B cell (primary cell): Measurements from ENCODE around the gene STT3B. TPM values are rescaled to one million over a fixed set of nuclear protein-coding genes. Genes with fewer than 3 reads are reported as not detected.

ENCODE experiments used
- ATAC-seq: fragments of 200-7000 bp; cut with Tn5 transposase; one replicate; pipeline ENCODE4 v1.10.0; 2021; ENCODE audit warnings: low read depth, mild to moderate bottlenecking, moderate number of reproducible peaks, moderate library complexity
- CTCF ChIA-PET: fragments of 350-600 bp; sonication (Branson Sonifier 250); formaldehyde crosslinking; loops from one replicate; lab custom pipeline; 2021; ENCODE audit warnings: antibody characterized with exemption, inconsistent platforms; lab: Charles Lee
- POLR2A ChIA-PET: fragments of 350-600 bp; sonication (Branson Sonifier 250); formaldehyde crosslinking; loops from one replicate; lab custom pipeline; 2021; ENCODE audit warnings: antibody characterized with exemption; lab: Charles Lee
- DNase-seq: peaks from one replicate; pipeline ENCODE4 v3.0.0; 2013
- H2AFZ ChIP-seq: 2 replicates; pipeline ENCODE4 v1.6.1; 2012; ENCODE audit warnings: mild to moderate bottlenecking, low read depth, low read length; ENCODE audit not compliant: insufficient read depth, poor library complexity, severe bottlenecking
- H3K27ac ChIP-seq, 2 donors: 1 replicate in 1 of 2; 2 replicates in 1 of 2; pipeline ENCODE4 v1.5.1; 2012 to 2013; ENCODE audit warnings: low read length in 2 of 2, mild to moderate bottlenecking in 2 of 2, moderate library complexity in 1 of 2
- H3K27me3 ChIP-seq, 4 experiments: fragments of 200-600 bp in 1 of 4; sonication (generic) in 1 of 4; replicated peaks in 1 of 4; 1 replicate in 2 of 4; 2 replicates in 2 of 4; pipeline versions ENCODE4 v1.6.1 to v1.7.0; 2013 to 2016; ENCODE audit warnings: low read length in 3 of 4, mild to moderate bottlenecking in 2 of 4, mixed read lengths in 1 of 4, moderate library complexity in 1 of 4; ENCODE audit not compliant: insufficient read depth in 4 of 4, control insufficient read depth in 3 of 4; ENCODE audit errors: control extremely low read depth in 1 of 4
- H3K36me3 ChIP-seq, 2 experiments: replicated peaks in 1 of 2; 1 replicate in 1 of 2; 2 replicates in 1 of 2; pipeline versions ENCODE4 v1.6.1 to v1.7.1; 2013; ENCODE audit warnings: low read length in 1 of 2; ENCODE audit not compliant: insufficient read depth in 2 of 2, control insufficient read depth in 1 of 2; ENCODE audit errors: control extremely low read depth in 1 of 2, extremely low read depth in 1 of 2
- H3K4me1 ChIP-seq, 2 donors: fragments of 200-600 bp in 1 of 2; sonication (generic) in 1 of 2; 1 replicate in 1 of 2; 2 replicates in 1 of 2; pipeline versions ENCODE4 v1.5.1 to v1.6.1; 2013 to 2017; ENCODE audit warnings: low read length in 2 of 2; ENCODE audit not compliant: control insufficient read depth in 2 of 2, insufficient read depth in 2 of 2
- H3K4me2 ChIP-seq: replicated peaks from 2 replicates; pipeline ENCODE3; 2012; ENCODE audit warnings: mild to moderate bottlenecking, low read depth, low read length; ENCODE audit not compliant: poor library complexity, severe bottlenecking
- H3K4me3 ChIP-seq, 5 experiments: fragments of 200-600 bp in 1 of 5; sonication (generic) in 1 of 5; 1 replicate in 3 of 5; 2 replicates in 2 of 5; pipeline versions ENCODE4 v1.5.1 to v1.7.0; 2011 to 2016; ENCODE audit warnings: low read length in 4 of 5, mild to moderate bottlenecking in 4 of 5, low read depth in 2 of 5, control low read depth in 1 of 5, moderate library complexity in 1 of 5; ENCODE audit not compliant: insufficient read depth in 1 of 5; ENCODE audit errors: control extremely low read depth in 1 of 5, extremely low read depth in 1 of 5
- H3K79me2 ChIP-seq: fragments of 200-600 bp; sonication (generic); one replicate; pipeline ENCODE4 v1.6.0; 2016; ENCODE audit warnings: low read length; ENCODE audit not compliant: control insufficient read depth, insufficient read depth
- H3K9ac ChIP-seq: fragments of 200-600 bp; sonication (generic); 2 replicates; pipeline ENCODE4 v1.6.1; 2017; ENCODE audit warnings: mild to moderate bottlenecking, low read length, moderate library complexity
- H3K9me3 ChIP-seq, 3 donors: one replicate each; pipeline versions ENCODE4 v1.6.1 to v1.7.1; 2013; ENCODE audit warnings: low read length in 2 of 3; ENCODE audit not compliant: control insufficient read depth in 2 of 3, insufficient read depth in 1 of 3; ENCODE audit errors: control extremely low read depth in 1 of 3
- H4K20me1 ChIP-seq: 2 replicates; pipeline ENCODE4 v1.6.0; 2012; ENCODE audit warnings: mild to moderate bottlenecking, low read length; ENCODE audit not compliant: insufficient read depth, control insufficient read depth, poor library complexity, severe bottlenecking
- H3K27ac Mint-ChIP-seq: one replicate; pipeline ENCODE4 v1.8.0; 2021; ENCODE audit warnings: mixed read lengths
- H3K27me3 Mint-ChIP-seq: one replicate; pipeline ENCODE4 v1.8.0; 2021; ENCODE audit warnings: mixed read lengths
- H3K4me1 Mint-ChIP-seq: one replicate; pipeline ENCODE4 v1.8.0; 2021; ENCODE audit warnings: mixed read lengths
- H3K4me3 Mint-ChIP-seq: one replicate; pipeline ENCODE4 v1.8.0; 2021; ENCODE audit warnings: mixed read lengths
- H3K9me3 Mint-ChIP-seq: one replicate; pipeline ENCODE4 v1.8.0; 2022; ENCODE audit warnings: mixed read lengths; ENCODE audit not compliant: insufficient read depth
- EZH2 ChIP-seq: IDR thresholded peaks from 2 replicates; pipeline ENCODE4 v1.6.1; 2012; ENCODE audit warnings: borderline replicate concordance, low read depth, mild to moderate bottlenecking, moderate library complexity, low read length; ENCODE audit not compliant: insufficient read depth, poor library complexity, severe bottlenecking
- WGBS: methylation state at CpG from one replicate; pipeline ENCODE4 v1.1.5; 2013; ENCODE audit warnings: missing lambda C conversion rate; ENCODE audit not compliant: insufficient coverage; 5-methylcytosine and 5-hydroxymethylcytosine counted together
- intact Hi-C: fragments of 100-400 bp; cut with micrococcal nuclease; formaldehyde crosslinking; loops from one replicate; pipeline ENCODE4 v1.10.0; 2022
- polyA plus RNA-seq: library from polyadenylated mRNA; depleted of rRNA; stranded (reverse); fragments of >200 nt; gene quantifications from 2 replicates; pipeline ENCODE4 v1.2.3, GENCODE V29; 2012
- total RNA-seq, 2 donors: library from RNA; stranded (reverse); fragments of 120-200 nt in 1 of 2; gene quantifications; 1 replicate in 1 of 2; 2 replicates in 1 of 2; pipeline versions ENCODE4 v1.2.3 to v1.2.4, GENCODE V29; 2013 to 2022
- TF ChIP-seq, protein P1 (sequence below): fragments of 200-600 bp; IDR thresholded peaks from one replicate; pipeline ENCODE4 v1.8.0; 2022; ENCODE audit warnings: antibody characterized with exemption, mild to moderate bottlenecking

STT3B gene
- total and polyA plus RNA-seq, 2 donors (not counting 1 experiment from before 2014, with no cell fraction given): 35.4 to 79.2 TPM

DNA sequence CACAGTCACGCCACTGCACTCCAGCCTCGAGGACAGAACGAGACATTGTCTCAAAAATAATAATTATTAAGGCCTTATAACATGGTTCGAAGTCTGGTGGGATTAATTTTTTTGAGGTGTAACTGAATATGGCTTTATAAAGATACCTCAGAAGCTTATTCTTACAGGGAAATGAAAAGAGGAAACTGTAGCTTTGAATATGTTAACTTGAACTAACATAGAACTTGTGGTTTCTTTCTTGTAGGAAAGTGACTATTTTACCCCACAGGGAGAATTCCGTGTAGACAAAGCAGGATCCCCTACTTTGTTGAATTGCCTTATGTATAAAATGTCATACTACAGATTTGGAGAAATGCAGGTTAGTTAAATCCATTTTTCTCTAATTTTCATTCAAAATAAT, 96.3 kb downstream of the STT3B start:
- no peaks in the 10 kb centered on the region for H3K79me2 ChIP-seq
- POLR2A ChIA-PET: no interaction called here
- peaks cover 13 to 15% of the 10 kb centered on the region in 2 donors for H3K4me1 ChIP-seq
- no peak overlapping the region for H2AFZ ChIP-seq
- H4K20me1 ChIP-seq: no peaks in the 10 kb centered on the region
- H3K27ac ChIP-seq: peak overlapping the region in 1 of 2 donors; percentile 40
- H3K4me1 Mint-ChIP-seq: peaks cover 22% of the 10 kb centered on the region
- H3K9me3 ChIP-seq: no peaks in the 10 kb centered on the region
- ATAC-seq: no peak
- H3K4me2 ChIP-seq: peak overlapping the region; percentile 7
- H3K27ac Mint-ChIP-seq: peak overlapping the region; percentile 7
- H3K9me3 Mint-ChIP-seq: no peaks in the 10 kb centered on the region
- no peaks in the 10 kb centered on the region for H3K27me3 ChIP-seq
- intact Hi-C loops: no loop called here
- no peak overlapping the region for H3K4me3 ChIP-seq
- H3K4me3 Mint-ChIP-seq: no peak overlapping the region
- peak; percentile 19 for DNase-seq
- no peak overlapping the region for H3K9ac ChIP-seq
- no peaks in the 10 kb centered on the region for H3K27me3 Mint-ChIP-seq
- H3K36me3 ChIP-seq: peaks cover 6 to 50% of the 10 kb centered on the region in 2 experiments
- WGBS: 80% methylated on average over 1 of the region's 5 CpGs
- TF ChIP-seq EZH2: no peak
- TF ChIP-seq, protein P1, sequence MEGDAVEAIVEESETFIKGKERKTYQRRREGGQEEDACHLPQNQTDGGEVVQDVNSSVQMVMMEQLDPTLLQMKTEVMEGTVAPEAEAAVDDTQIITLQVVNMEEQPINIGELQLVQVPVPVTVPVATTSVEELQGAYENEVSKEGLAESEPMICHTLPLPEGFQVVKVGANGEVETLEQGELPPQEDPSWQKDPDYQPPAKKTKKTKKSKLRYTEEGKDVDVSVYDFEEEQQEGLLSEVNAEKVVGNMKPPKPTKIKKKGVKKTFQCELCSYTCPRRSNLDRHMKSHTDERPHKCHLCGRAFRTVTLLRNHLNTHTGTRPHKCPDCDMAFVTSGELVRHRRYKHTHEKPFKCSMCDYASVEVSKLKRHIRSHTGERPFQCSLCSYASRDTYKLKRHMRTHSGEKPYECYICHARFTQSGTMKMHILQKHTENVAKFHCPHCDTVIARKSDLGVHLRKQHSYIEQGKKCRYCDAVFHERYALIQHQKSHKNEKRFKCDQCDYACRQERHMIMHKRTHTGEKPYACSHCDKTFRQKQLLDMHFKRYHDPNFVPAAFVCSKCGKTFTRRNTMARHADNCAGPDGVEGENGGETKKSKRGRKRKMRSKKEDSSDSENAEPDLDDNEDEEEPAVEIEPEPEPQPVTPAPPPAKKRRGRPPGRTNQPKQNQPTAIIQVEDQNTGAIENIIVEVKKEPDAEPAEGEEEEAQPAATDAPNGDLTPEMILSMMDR: no peak
- CTCF ChIA-PET: no interaction called here

DNA sequence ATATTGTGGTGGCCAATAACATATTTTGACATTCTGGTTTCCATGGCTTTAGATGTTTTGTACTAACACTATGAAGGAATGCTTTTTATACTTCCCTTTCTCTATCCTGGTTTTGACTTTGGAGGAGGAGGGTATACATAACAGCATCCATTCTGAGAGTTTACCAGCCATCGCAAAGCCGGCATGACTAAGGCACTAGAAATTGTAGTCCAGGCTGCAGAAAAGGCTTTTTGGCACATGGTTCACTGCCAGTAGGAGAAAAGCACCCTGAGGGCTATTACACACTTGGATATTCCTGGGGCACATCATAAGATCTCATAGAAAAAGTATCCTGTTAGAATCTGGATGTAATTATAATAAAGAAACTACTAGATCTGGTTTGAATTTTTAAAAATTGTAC, 101.8 kb downstream of the STT3B start:
- no peaks in the 10 kb centered on the region for H3K27me3 Mint-ChIP-seq
- H3K4me1 ChIP-seq: peaks cover 2 to 10% of the 10 kb centered on the region in 2 donors
- H3K27ac ChIP-seq: no peak overlapping the region
- H3K9me3 Mint-ChIP-seq: no peaks in the 10 kb centered on the region
- H3K4me3 Mint-ChIP-seq: no peak overlapping the region
- H3K27me3 ChIP-seq: no peaks in the 10 kb centered on the region
- no peaks in the 10 kb centered on the region for H3K9me3 ChIP-seq
- no peak overlapping the region for H3K4me3 ChIP-seq
- peaks cover 2 to 41% of the 10 kb centered on the region in 2 experiments for H3K36me3 ChIP-seq
- TF ChIP-seq, protein P1: no peak
- TF ChIP-seq EZH2: no peak
- no peak overlapping the region for H3K9ac ChIP-seq
- ChIA-PET CTCF (interaction anchor here (0.6 kb wide), 1 partner anchor 89 kb away, joined by 3 read pairs; no protein-coding TSS in a partner anchor), POLR2A (no interaction called here)
- 100% methylated on average over 2 of the region's 2 CpGs for WGBS
- H3K79me2 ChIP-seq: no peaks in the 10 kb centered on the region
- H2AFZ ChIP-seq: no peak overlapping the region
- H3K27ac Mint-ChIP-seq: no peak overlapping the region
- H3K4me1 Mint-ChIP-seq: peaks cover 24% of the 10 kb centered on the region
- no peak overlapping the region for H3K4me2 ChIP-seq
- no peak for ATAC-seq
- H4K20me1 ChIP-seq: no peaks in the 10 kb centered on the region
- intact Hi-C loops: no loop called here
- DNase-seq: no peak
